ENCODE measurements around the gene DDOST. TPM values are rescaled to one million over a fixed set of nuclear protein-coding genes. Genes with fewer than 3 reads are reported as not detected.

Gene DDOST
- total RNA-seq, 1 donor from 2014 or later: 254 TPM

DNA sequence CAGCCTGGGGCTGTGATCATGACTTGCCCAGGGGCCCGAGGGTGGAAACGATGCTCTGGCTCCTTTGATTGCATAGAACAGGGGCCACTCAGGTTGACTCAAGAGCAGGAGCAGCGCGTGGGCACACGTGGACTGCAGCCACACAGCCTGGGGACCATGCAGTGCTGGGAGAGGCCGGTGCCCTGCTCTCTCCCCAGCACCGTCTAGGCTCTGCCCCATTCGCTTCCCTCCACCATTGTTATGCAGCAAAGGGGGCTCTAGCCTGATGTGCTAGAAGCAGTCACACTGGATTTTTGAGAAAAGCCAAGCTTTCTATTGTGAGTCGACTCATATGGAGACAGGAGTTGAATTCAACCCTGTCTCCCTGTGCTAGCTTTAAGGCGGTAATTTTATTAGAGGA lies 19.2 kb downstream of the DDOST start:
- no peak overlapping the region for H3K27ac Mint-ChIP-seq
- no peaks in the 10 kb centered on the region for H3K4me1 Mint-ChIP-seq (ENCODE audit: unreplicated experiment)
- TF ChIP-seq CTCF (conservative IDR thresholded peaks at IDR 0.05): no peak
- DNase-seq (ENCODE audit: extremely low spot score, unreplicated experiment): no peak
- H3K9me3 Mint-ChIP-seq: no peaks in the 10 kb centered on the region
- peaks cover 4% of the 10 kb centered on the region for H3K36me3 Mint-ChIP-seq
- H3K27me3 Mint-ChIP-seq: no peaks in the 10 kb centered on the region
- H3K4me3 Mint-ChIP-seq: no peak overlapping the region

DNA sequence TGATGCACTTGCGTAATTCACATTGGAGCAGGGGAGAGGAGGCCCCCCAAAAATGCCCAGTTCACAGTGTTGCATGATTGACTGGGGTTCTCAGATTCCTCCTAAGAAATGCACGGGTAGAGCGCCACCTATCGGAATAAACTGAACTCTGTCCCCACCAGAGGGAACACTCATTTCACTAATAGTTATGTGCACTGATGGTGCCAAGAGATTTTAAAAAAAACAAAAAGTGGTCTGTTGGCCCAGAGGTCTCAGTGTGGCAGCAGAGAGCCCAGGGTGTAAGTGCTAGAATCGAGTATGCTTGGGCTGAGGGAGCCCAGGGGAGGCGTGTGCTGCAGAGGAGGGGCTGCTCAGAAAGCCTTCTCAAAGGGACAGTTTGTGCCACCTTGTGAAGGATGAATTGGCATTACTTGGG lies 21.0 kb downstream of the DDOST start:
- H3K27ac Mint-ChIP-seq: peak overlapping the region; percentile 29
- no peaks in the 10 kb centered on the region for H3K4me1 Mint-ChIP-seq (ENCODE audit: unreplicated experiment)
- H3K4me3 Mint-ChIP-seq: no peak overlapping the region
- H3K27me3 Mint-ChIP-seq: no peaks in the 10 kb centered on the region
- TF ChIP-seq CTCF (conservative IDR thresholded peaks at IDR 0.05): peak; percentile 90
- no peak for DNase-seq (ENCODE audit: extremely low spot score, unreplicated experiment)
- no peaks in the 10 kb centered on the region for H3K9me3 Mint-ChIP-seq
- H3K36me3 Mint-ChIP-seq: peaks cover 4% of the 10 kb centered on the region

DNA sequence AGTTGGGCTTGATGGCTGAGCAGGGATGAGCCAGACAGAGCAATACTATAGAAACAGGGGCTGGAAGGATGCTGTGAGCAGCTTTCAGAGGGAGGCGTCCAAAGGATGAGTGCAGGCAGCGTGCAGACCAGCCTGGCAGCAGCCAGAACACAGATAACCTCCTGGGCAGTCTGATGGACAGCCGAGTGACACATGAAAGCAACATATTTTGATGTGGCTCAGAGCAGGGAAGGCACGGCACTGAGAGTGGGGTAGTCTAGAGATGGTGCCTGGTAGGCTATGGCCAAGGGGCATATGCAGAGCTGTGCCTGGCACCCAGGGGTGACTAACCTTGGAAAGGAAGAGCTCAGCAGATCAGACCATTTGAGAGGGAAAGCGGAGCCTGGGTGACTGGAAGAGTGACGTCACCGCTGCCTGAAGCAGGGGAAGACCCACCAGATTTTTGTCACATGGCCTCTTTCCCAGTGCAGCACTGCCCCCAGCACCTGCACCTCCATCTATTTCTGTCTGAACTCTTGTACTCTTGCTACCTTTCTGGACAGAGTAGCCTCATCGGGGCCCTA lies 24.3 kb downstream of the DDOST start:
- no peak for DNase-seq (ENCODE audit: extremely low spot score, unreplicated experiment)
- no peak for TF ChIP-seq CTCF (conservative IDR thresholded peaks at IDR 0.05)
- H3K27ac Mint-ChIP-seq: no peak overlapping the region
- H3K36me3 Mint-ChIP-seq: peaks cover 4% of the 10 kb centered on the region
- H3K4me3 Mint-ChIP-seq: no peak overlapping the region
- no peaks in the 10 kb centered on the region for H3K27me3 Mint-ChIP-seq
- no peaks in the 10 kb centered on the region for H3K9me3 Mint-ChIP-seq
- peaks cover 10% of the 10 kb centered on the region for H3K4me1 Mint-ChIP-seq (ENCODE audit: unreplicated experiment)

DNA sequence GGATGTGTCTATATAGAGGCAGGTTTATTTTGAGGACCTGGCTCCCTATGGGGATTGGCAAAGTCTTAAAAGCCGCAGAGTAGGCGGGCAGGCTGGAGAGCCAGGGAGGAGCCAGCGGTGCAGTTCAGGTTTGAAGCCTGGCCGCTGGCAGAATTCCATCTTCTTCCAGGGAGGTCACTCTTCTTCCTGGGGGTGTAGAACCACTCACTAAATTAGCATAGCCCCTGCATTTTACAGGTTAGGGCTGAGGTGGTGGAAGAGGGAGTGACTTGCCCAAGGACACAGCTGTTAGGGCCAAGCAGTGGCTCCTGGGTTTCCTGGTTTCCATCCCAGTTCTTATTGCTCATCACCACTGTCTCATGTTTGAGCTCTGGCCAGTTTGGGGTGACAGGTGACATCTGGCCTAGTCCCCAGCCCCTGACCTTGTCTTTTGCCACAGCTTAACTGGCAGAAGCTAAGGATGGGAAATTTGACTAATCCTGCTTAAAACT lies 26.5 kb downstream of the DDOST start:
- H3K9me3 Mint-ChIP-seq: no peaks in the 10 kb centered on the region
- no peaks in the 10 kb centered on the region for H3K27me3 Mint-ChIP-seq
- TF ChIP-seq CTCF (conservative IDR thresholded peaks at IDR 0.05): no peak
- DNase-seq (ENCODE audit: extremely low spot score, unreplicated experiment): no peak
- peak overlapping the region; percentile 85 for H3K27ac Mint-ChIP-seq
- H3K4me3 Mint-ChIP-seq: peak overlapping the region; percentile 95
- no peaks in the 10 kb centered on the region for H3K36me3 Mint-ChIP-seq
- H3K4me1 Mint-ChIP-seq (ENCODE audit: unreplicated experiment): peaks cover 10% of the 10 kb centered on the region

GRCh38 chr1:20634065-20634593 lies 27.0 kb downstream of the DDOST start:
- no peaks in the 10 kb centered on the region for H3K36me3 Mint-ChIP-seq
- peaks cover under 1% of the 10 kb centered on the region for H3K27me3 Mint-ChIP-seq
- H3K9me3 Mint-ChIP-seq: no peaks in the 10 kb centered on the region
- TF ChIP-seq CTCF (conservative IDR thresholded peaks at IDR 0.05): no peak
- H3K4me3 Mint-ChIP-seq: peak overlapping the region; percentile 95
- H3K27ac Mint-ChIP-seq: peak overlapping the region; percentile 85
- DNase-seq (ENCODE audit: extremely low spot score, unreplicated experiment): no peak
- peaks cover 10% of the 10 kb centered on the region for H3K4me1 Mint-ChIP-seq (ENCODE audit: unreplicated experiment)
